ENCODE results near the gene BTBD2. TPM values are rescaled to one million over a fixed set of nuclear protein-coding genes. Genes with fewer than 3 reads are reported as not detected.

Gene BTBD2
- total RNA-seq, 3 donors from 2014 or later: 52.0 to 67.2 (median 54.4) TPM

DNA sequence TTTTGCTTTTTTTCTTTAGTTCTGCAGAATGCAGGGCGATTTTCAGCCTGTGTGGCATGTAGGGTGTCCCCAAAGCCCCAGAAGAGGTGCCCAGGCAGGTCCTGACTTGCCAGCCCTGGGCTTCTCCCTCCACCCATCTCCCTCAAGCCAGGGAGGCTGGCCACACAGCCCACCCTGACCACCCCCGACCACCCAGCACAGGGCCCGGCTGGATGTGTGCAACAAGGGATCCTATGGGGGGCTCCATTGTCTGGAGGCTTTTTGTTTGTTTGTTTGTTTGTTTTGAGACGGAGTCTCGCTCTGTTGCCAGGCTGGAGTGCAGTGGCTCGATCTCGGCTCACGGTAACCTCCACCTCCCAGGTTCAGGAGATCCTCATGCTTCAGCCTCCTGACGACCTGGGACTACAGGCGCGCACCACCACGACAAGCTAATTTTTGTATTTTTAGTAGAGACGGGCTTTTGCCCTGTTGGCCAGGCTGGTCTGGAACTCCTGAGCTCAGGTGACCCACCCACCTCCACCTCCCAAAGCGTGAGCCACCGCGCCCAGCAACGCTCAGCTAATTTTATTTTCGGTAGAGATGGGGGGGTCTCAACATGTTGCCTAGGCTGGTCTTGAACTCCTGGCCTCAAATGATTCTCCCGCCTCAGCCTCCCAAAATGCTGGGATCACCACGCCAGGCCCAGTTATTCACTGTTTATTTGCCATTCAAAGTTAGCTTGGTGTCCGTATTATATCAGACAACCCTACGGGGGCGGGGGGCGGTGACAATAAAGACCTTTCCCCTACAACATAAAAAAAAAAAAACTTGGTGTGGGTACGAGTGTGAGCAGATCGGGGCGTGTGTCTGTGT lies 43.3 kb upstream of the BTBD2 start:
- H3K36me3 ChIP-seq: no peaks in the 10 kb centered on the region
- no peak overlapping the region for H3K4me3 ChIP-seq
- H3K27ac ChIP-seq: peak overlapping the region; percentile 99 to 100
- intact Hi-C loops (cut with DNase I; ENCODE audit: low total_unique reads): no loop called here
- H3K9me3 ChIP-seq: no peaks in the 10 kb centered on the region
- no peak for TF ChIP-seq POLR2AphosphoS5 (IDR thresholded peaks at IDR 0.05)
- TF ChIP-seq POLR2A (IDR thresholded peaks at IDR 0.05): no peak
- TF ChIP-seq, protein P1, sequence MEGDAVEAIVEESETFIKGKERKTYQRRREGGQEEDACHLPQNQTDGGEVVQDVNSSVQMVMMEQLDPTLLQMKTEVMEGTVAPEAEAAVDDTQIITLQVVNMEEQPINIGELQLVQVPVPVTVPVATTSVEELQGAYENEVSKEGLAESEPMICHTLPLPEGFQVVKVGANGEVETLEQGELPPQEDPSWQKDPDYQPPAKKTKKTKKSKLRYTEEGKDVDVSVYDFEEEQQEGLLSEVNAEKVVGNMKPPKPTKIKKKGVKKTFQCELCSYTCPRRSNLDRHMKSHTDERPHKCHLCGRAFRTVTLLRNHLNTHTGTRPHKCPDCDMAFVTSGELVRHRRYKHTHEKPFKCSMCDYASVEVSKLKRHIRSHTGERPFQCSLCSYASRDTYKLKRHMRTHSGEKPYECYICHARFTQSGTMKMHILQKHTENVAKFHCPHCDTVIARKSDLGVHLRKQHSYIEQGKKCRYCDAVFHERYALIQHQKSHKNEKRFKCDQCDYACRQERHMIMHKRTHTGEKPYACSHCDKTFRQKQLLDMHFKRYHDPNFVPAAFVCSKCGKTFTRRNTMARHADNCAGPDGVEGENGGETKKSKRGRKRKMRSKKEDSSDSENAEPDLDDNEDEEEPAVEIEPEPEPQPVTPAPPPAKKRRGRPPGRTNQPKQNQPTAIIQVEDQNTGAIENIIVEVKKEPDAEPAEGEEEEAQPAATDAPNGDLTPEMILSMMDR (IDR thresholded peaks at IDR 0.05): no peak
- H3K4me1 ChIP-seq: peaks cover 23 to 34% of the 10 kb centered on the region in 2 donors
- DNase-seq (ENCODE audit: low spot score in 2 of 2): no peak
- H3K27me3 ChIP-seq: no peaks in the 10 kb centered on the region

DNA sequence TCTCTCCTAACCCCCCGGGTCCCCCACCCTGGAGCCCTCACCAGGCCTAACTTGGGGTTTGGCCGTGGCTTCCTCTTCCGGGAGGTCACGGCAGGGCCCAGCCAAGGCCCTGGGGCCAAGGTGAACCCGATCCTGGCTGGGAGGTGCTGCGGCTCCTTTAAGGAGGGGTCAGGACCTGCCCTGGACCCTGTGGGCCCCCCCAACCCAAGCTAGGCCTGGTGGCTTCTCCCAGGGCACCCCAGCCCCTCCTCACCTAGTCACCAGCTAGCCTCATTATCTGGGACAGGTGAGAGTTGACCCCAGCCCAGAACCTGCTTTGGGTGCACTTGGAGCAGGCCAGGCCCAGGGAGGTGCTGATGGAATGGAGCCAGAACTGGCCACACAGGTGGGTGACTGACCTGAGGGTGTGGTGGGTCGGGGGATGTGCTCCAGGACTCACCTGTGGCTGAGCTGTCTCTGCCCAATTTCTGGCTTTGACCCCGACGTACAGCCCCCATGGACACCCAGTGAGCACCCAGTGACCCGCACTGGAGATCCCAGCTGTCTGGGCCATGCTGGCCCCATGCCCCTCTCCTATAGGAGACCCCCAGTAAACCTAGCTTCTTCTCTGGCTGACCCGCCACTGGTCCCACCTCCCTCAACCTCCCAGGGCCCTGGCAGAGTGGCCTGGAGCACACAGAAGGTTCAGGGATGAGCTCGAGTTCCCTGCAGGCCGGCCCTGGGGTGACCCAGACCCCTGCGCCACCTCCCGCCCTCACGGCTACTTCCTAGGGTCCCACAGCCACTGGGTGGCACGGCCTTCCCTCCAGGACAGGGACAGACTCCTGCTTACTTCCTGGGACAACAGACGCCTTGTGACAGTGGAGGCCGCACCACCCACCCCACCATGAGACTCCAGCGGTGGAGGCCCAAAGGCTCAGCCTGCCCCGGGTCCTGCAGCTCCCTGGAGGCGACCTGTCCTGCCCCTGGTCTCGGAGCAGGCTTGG lies 42.3 kb upstream of the BTBD2 start:
- peak overlapping the region; percentile 99 to 100 for H3K27ac ChIP-seq

DNA sequence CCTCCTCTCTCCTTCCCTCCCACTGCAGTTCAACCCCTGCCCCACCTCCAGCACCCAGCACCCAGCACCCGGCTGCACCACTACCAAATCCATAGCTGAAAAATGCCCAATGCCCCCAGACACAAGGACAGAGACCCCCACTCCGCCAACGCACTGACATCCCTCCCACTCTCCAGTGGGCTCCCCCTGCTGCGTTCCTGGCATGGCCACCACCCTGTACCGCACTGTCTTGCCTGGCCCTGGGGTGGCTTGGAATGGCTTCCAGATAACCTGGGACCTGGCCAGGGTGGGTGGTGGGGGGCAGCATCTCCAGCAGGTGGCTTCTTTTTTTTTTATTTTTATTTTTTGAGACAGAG lies 41.3 kb upstream of the BTBD2 start:
- intact Hi-C loops (cut with DNase I; ENCODE audit: low total_unique reads): no loop called here
- no peaks in the 10 kb centered on the region for H3K36me3 ChIP-seq
- TF ChIP-seq, protein P1 (IDR thresholded peaks at IDR 0.05): no peak
- TF ChIP-seq POLR2A (IDR thresholded peaks at IDR 0.05) (no peak), POLR2AphosphoS5 (IDR thresholded peaks at IDR 0.05) (no peak)
- H3K27ac ChIP-seq: peak overlapping the region; percentile 99 to 100
- H3K4me3 ChIP-seq: peak overlapping the region in 1 of 3 donors; percentile 77
- H3K27me3 ChIP-seq: no peaks in the 10 kb centered on the region
- DNase-seq (ENCODE audit: low spot score in 2 of 2): no peak
- no peaks in the 10 kb centered on the region for H3K9me3 ChIP-seq
- peaks cover 25 to 43% of the 10 kb centered on the region in 2 donors for H3K4me1 ChIP-seq

More for the DNA sequence above, 42.3 kb upstream of the BTBD2 start:
- no peaks in the 10 kb centered on the region for H3K36me3 ChIP-seq
- no peak overlapping the region for H3K4me3 ChIP-seq
- intact Hi-C loops (cut with DNase I; ENCODE audit: low total_unique reads): no loop called here
- peaks cover 23 to 34% of the 10 kb centered on the region in 2 donors for H3K4me1 ChIP-seq
- DNase-seq (ENCODE audit: low spot score in 2 of 2): no peak
- no peaks in the 10 kb centered on the region for H3K27me3 ChIP-seq
- H3K9me3 ChIP-seq: no peaks in the 10 kb centered on the region
- no peak for TF ChIP-seq POLR2AphosphoS5 (IDR thresholded peaks at IDR 0.05)
- no peak for TF ChIP-seq POLR2A (IDR thresholded peaks at IDR 0.05)
- TF ChIP-seq, protein P1 (IDR thresholded peaks at IDR 0.05): no peak

DNA sequence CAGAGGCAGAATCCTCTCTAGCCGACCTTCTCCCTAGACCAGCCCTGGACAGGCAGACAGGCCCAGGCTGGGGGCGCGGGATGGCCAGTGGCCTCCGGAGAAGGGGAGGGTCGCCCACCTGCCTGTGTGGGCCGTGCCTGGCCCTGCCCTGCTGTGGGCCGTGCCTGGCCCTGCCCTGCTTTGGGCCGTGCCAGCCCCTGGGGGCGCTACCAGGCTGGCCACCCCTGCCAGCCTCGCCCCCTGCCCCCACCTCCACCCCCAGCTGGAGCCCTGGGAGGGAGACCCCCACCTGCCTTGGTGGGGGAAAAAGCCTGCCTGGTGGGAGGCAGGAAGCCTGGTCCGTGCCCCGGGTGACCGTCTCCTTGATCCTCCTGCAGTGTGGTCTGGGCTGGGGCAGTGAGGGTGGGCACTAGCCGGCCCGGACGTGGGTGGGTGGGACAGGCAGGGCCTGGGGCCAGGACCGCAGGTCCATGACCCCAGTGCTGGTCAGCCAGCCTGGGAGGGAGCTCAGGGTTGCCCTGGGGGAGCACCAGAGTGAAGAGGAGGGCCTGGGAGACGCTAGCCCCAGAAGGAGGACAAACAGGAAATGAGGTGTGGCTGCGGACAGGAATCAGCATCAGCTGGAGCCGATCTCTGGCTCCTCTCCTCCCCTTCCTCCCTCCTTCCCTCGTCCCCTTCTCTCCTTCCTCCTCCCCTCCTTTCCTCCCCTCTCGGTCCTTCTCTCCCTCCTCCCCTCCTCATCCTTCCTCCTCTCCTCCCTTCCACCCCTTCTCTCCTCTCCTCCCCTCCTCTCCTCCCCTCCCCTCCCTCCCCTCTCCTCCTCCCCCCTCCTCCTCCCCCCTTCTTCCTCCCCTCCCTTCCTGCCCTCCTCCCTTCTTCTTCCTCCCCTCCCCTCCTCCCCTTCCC lies 40.7 kb upstream of the BTBD2 start:
- Histone ChIP-seq H3K27ac (peak overlapping the region; percentile 99 to 100), H3K9me3 (no peaks in the 10 kb centered on the region), H3K4me3 (peak overlapping the region; percentile 48 to 77 (median 58)), H3K36me3 (no peaks in the 10 kb centered on the region), H3K27me3 (no peaks in the 10 kb centered on the region), H3K4me1 (peaks cover 30 to 47% of the 10 kb centered on the region in 2 donors)
- intact Hi-C loops (cut with DNase I; ENCODE audit: low total_unique reads): no loop called here
- TF ChIP-seq POLR2A (IDR thresholded peaks at IDR 0.05): peak; percentile 24
- TF ChIP-seq, protein P1 (IDR thresholded peaks at IDR 0.05): no peak
- TF ChIP-seq POLR2AphosphoS5 (IDR thresholded peaks at IDR 0.05): peak in 2 of 3 donors; percentile 61 to 62
- peak in 1 of 2 donors; percentile 63 for DNase-seq (ENCODE audit: low spot score in 2 of 2)
